Neutrophil (primary cell): ENCODE measurements around the gene ITPR2.

ENCODE experiments used
- H3K27ac ChIP-seq: fragments of 200-600 bp; sonication (generic); 2 replicates; pipeline ENCODE4 v1.5.1; 2016; ENCODE audit warnings: mild to moderate bottlenecking, moderate library complexity
- H3K27me3 ChIP-seq: fragments of 200-600 bp; sonication (generic); 2 replicates; pipeline ENCODE4 v1.6.0; 2016; ENCODE audit warnings: mild to moderate bottlenecking
- H3K36me3 ChIP-seq: fragments of 200-600 bp; sonication (generic); 2 replicates; pipeline ENCODE4 v1.5.1; 2017
- H3K4me1 ChIP-seq, 2 experiments: fragments of 200-600 bp in 1 of 2; sonication (generic) in 1 of 2; 1 replicate in 1 of 2; 2 replicates in 1 of 2; pipeline versions ENCODE4 v1.5.1 to v1.6.1; 2013 to 2016; ENCODE audit warnings: low read depth in 1 of 2, low read length in 1 of 2, mild to moderate bottlenecking in 1 of 2, moderate library complexity in 1 of 2; ENCODE audit not compliant: control insufficient read depth in 1 of 2, insufficient read depth in 1 of 2
- H3K4me3 ChIP-seq, 2 experiments: fragments of 200-600 bp in 1 of 2; sonication (generic) in 1 of 2; 1 replicate in 1 of 2; 2 replicates in 1 of 2; pipeline ENCODE4 v1.5.1; 2013 to 2016; ENCODE audit warnings: low read depth in 1 of 2, low read length in 1 of 2, mild to moderate bottlenecking in 1 of 2, moderate library complexity in 1 of 2
- H3K9me3 ChIP-seq: fragments of 200-600 bp; sonication (generic); 2 replicates; pipeline ENCODE4 v1.5.1; 2016
- TF ChIP-seq, protein P1 (sequence below): fragments of 200-600 bp; sonication (generic); IDR thresholded peaks from 2 replicates; pipeline ENCODE4 v1.5.1; 2016; ENCODE audit warnings: antibody characterized with exemption

The ITPR2 gene

DNA sequence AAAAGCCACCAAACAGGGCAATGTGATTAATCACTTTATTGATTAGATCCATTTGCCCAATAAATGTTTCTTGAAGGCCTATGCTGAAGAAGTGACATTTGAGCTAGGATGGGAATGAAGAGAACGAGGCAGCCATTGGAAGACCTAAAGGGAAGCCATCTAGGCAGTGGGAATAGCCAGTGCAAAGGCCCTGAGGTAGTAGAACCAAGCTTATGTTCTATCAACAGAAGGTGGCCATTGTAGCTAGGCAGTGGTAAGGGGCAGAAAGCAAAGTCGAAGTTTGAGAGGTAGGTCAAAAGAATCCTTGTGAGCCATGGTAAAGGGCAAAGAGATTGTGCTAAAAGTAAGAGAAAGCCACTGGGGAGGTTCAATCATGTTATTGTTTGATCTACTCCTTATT is 173.1 kb downstream of the ITPR2 start:
- H3K9me3 ChIP-seq = no peaks in the 10 kb centered on the region

DNA sequence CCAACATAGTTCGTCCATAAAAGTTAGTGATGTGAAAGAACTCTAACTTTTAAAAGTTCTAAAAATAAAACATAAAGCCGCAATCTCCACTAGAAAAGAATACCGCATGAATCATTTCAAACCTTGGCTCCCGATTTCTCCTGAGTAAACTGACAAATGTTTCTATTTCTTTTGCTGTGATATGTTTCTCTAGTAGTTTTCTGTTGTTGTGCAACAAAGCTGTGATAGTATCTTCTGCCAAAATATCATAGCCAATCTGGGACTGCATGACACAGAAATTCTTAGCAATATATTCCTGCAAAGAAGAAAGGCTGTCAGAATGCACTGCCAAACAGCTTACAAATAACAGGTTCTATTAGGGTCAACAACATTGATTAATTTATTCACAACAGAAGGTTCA is 174.0 kb downstream of the ITPR2 start:
- H3K4me3 ChIP-seq = no peak overlapping the region
- peaks cover 61% of the 10 kb centered on the region for H3K36me3 ChIP-seq
- TF ChIP-seq, protein P1, sequence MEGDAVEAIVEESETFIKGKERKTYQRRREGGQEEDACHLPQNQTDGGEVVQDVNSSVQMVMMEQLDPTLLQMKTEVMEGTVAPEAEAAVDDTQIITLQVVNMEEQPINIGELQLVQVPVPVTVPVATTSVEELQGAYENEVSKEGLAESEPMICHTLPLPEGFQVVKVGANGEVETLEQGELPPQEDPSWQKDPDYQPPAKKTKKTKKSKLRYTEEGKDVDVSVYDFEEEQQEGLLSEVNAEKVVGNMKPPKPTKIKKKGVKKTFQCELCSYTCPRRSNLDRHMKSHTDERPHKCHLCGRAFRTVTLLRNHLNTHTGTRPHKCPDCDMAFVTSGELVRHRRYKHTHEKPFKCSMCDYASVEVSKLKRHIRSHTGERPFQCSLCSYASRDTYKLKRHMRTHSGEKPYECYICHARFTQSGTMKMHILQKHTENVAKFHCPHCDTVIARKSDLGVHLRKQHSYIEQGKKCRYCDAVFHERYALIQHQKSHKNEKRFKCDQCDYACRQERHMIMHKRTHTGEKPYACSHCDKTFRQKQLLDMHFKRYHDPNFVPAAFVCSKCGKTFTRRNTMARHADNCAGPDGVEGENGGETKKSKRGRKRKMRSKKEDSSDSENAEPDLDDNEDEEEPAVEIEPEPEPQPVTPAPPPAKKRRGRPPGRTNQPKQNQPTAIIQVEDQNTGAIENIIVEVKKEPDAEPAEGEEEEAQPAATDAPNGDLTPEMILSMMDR = no peak
- H3K27ac ChIP-seq = no peak overlapping the region
- no peaks in the 10 kb centered on the region for H3K27me3 ChIP-seq
- H3K4me1 ChIP-seq = no peaks in the 10 kb centered on the region
- H3K9me3 ChIP-seq = no peaks in the 10 kb centered on the region

More for the DNA sequence above, 173.1 kb downstream of the ITPR2 start:
- TF ChIP-seq, protein P1 = no peak
- no peak overlapping the region for H3K4me3 ChIP-seq
- no peaks in the 10 kb centered on the region for H3K27me3 ChIP-seq
- H3K36me3 ChIP-seq = peaks cover 53% of the 10 kb centered on the region
- no peaks in the 10 kb centered on the region for H3K4me1 ChIP-seq
- H3K27ac ChIP-seq = no peak overlapping the region

DNA sequence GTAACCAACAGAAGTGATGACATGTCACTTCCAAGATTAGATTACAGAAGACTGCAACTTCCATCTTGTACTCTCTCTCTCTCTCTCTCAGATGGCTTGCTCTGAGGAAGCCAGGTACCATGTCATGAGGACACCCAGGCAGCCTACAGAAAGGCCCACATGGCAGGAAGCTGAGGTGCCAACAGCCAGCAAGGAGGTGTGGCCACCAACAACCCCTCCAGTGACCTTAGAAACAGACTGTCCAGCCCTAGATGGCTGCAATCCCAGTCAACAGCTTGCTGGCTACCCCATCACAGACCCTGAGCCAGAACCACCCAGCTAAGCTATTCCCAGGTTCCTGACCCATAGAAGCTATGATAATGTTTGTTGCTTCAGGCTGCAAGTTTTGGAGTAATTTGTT is 178.4 kb downstream of the ITPR2 start:
- H3K4me1 ChIP-seq = no peaks in the 10 kb centered on the region
- no peaks in the 10 kb centered on the region for H3K9me3 ChIP-seq
- H3K4me3 ChIP-seq = no peak overlapping the region
- H3K36me3 ChIP-seq = peaks cover 63% of the 10 kb centered on the region
- H3K27me3 ChIP-seq = no peaks in the 10 kb centered on the region
- H3K27ac ChIP-seq = no peak overlapping the region
- TF ChIP-seq, protein P1 = no peak

DNA sequence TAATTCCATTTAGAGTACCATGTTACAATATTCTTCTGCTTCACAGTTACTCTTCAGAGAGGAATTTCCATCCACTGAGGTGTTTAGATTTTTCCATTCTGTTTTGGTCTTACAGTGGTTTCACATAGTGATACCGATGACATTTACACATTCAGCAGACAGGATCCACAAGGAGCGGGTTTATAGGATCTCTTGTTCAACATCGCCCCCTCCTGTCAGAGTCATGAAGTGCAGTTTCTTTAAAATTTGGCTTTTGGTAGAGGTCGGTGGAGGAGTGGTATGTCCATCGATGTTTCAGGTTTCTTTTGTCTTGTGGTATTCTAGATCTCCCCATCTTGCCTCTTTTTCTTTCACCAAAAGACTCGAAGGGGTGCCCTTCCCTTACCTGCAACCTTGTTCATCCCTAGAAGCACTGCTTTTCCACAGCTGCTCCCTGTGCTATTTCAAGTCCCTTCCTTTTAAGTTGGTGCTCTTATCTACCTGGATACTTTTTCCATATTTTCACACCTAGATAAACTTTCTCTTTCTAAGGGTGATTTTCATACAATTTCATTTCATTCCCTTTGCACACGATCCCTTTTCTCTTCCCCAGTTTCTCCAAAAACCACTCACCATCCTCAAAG is 181.3 kb downstream of the ITPR2 start:
- Histone ChIP-seq H3K9me3 (no peaks in the 10 kb centered on the region), H3K4me1 (no peaks in the 10 kb centered on the region), H3K36me3 (peaks cover 51% of the 10 kb centered on the region), H3K27me3 (no peaks in the 10 kb centered on the region), H3K27ac (no peak overlapping the region), H3K4me3 (no peak overlapping the region)
- TF ChIP-seq, protein P1 = peak; percentile 62

DNA sequence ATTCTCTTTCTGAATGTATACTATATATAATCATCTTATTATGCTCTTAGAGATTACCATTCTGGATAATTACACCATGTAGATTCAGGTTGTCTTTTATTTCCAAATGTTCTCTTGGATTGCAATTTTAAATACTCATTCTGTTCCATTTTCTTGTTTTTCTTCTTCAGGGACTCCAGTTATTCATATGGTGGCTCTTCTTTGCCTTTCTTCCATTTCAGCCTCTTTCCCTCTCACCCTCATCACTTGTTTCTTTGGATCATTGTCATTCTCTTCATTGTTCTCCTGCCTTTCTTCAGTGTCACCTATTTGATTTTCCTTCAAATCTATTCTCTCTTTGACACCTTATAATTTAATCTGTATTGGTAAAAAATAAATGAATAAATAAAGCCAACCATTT is 182.0 kb downstream of the ITPR2 start:
- TF ChIP-seq, protein P1 = no peak
- H3K9me3 ChIP-seq = no peaks in the 10 kb centered on the region
- no peaks in the 10 kb centered on the region for H3K27me3 ChIP-seq
- no peak overlapping the region for H3K4me3 ChIP-seq
- no peak overlapping the region for H3K27ac ChIP-seq
- H3K36me3 ChIP-seq = peaks cover 45% of the 10 kb centered on the region
- H3K4me1 ChIP-seq = no peaks in the 10 kb centered on the region
